Loucy (cell line): ENCODE results near the gene RSPH9.

ENCODE experiments used
- EZH2phosphoT487 ChIP-seq: fragments of 200-600 bp; IDR thresholded peaks from 2 replicates; pipeline ENCODE4 v1.6.1; 2018; ENCODE audit warnings: antibody characterized with exemption, mild to moderate bottlenecking, moderate library complexity, borderline replicate concordance
- TF ChIP-seq, protein P1 (sequence below): fragments of 200-600 bp; sonication (generic); conservative IDR thresholded peaks from 2 replicates; pipeline ENCODE4 v1.5.1; 2014; ENCODE audit warnings: mild to moderate bottlenecking, antibody characterized with exemption, low read length

DNA sequence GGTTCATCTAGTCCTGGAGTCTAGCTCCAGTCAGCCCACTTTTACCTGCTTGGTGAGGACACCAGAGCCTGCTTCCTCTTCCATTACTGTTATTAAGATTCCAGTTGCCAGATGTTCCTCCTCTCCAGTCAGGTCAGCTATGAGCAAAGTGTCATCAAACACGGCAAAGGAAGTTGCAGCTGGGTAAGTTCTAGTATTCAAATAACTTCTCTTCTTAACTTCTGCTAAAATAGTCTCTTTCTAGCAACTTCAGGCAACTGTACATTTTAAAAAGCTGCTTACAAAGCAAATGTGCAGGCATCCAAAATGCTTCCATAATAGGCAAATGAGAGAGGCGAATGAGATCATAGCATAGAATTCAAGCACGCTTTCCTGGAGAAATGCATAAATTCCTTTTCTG, 61.2 kb downstream of the RSPH9 start:
- TF ChIP-seq, protein P1, sequence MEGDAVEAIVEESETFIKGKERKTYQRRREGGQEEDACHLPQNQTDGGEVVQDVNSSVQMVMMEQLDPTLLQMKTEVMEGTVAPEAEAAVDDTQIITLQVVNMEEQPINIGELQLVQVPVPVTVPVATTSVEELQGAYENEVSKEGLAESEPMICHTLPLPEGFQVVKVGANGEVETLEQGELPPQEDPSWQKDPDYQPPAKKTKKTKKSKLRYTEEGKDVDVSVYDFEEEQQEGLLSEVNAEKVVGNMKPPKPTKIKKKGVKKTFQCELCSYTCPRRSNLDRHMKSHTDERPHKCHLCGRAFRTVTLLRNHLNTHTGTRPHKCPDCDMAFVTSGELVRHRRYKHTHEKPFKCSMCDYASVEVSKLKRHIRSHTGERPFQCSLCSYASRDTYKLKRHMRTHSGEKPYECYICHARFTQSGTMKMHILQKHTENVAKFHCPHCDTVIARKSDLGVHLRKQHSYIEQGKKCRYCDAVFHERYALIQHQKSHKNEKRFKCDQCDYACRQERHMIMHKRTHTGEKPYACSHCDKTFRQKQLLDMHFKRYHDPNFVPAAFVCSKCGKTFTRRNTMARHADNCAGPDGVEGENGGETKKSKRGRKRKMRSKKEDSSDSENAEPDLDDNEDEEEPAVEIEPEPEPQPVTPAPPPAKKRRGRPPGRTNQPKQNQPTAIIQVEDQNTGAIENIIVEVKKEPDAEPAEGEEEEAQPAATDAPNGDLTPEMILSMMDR, result no peak
- TF ChIP-seq EZH2phosphoT487, result no peak
